GM12878 (cell line): Measurements from ENCODE around the gene RERE. TPM values are rescaled to one million over a fixed set of nuclear protein-coding genes. Genes with fewer than 3 reads are reported as not detected.

Source experiments
- ATAC-seq: fragments of 200-7000 bp; cut with Tn5 transposase; 3 replicates; pipeline ENCODE4 v1.9.1; 2020; ENCODE audit warnings: mild to moderate bottlenecking, moderate library complexity
- BruUV-seq: library from RNA; stranded (reverse); fragments of 400-500 nt; replicated peaks from 2 replicates; lab custom pipeline; 2021; lab: Mats Ljungman, UMichigan
- CTCF ChIA-PET: fragments of 300-600 bp; sonication (Branson Sonifier 250); formaldehyde crosslinking; extraction: SDS; loops from one replicate; lab custom pipeline; 2021; ENCODE audit warnings: inconsistent platforms; lab: Yijun Ruan, JAX
- POLR2A ChIA-PET: fragments of 350-600 bp; formaldehyde crosslinking; extraction: SDS; loops from one replicate; lab custom pipeline; 2021; ENCODE audit warnings: inconsistent platforms; lab: Charles Lee
- RAD21 ChIA-PET: fragments of 300-600 bp; sonication (Branson Sonifier 250); formaldehyde crosslinking; loops from one replicate; lab custom pipeline; 2023; ENCODE audit warnings: antibody characterized with exemption; ENCODE audit not compliant: unreplicated experiment; lab: Charles Lee
- SMC1A ChIA-PET: fragments of 300-600 bp; sonication (Branson Sonifier 250); formaldehyde crosslinking; loops from one replicate; lab custom pipeline; 2023; ENCODE audit not compliant: unreplicated experiment, uncharacterized antibody; lab: Charles Lee
- DNase-seq: peaks from one replicate; pipeline ENCODE4 v3.0.0-alpha.2; 2011; ENCODE audit warnings: low read depth, low spot score
- FAIRE-seq: peaks from 3 replicates; lab custom pipeline; 2011; peaks lifted over from hg19 to GRCh38; lab: Jason Lieb, UNC
- H2AFZ ChIP-seq: 2 replicates; pipeline ENCODE4 v1.6.0; 2011; ENCODE audit warnings: low read depth, low read length, control low read depth; ENCODE audit not compliant: control insufficient read depth
- H3K27ac ChIP-seq: 2 replicates; pipeline ENCODE4 v1.5.1; 2011; ENCODE audit warnings: control low read depth; ENCODE audit not compliant: control insufficient read depth, insufficient read depth
- H3K27me3 ChIP-seq, 2 experiments: replicated peaks in 1 of 2; 2 replicates each; pipeline versions ENCODE4 v1.6.0 to v1.6.1; 2011; ENCODE audit warnings: low read length in 1 of 2; ENCODE audit not compliant: control insufficient read depth in 2 of 2, insufficient read depth in 2 of 2
- H3K36me3 ChIP-seq, 2 experiments: 2 replicates each; pipeline ENCODE4 v1.5.1; 2011; ENCODE audit warnings: low read length in 1 of 2; ENCODE audit not compliant: control insufficient read depth in 2 of 2, insufficient read depth in 2 of 2
- H3K4me1 ChIP-seq: 2 replicates; pipeline ENCODE4 v1.6.1; 2011; ENCODE audit warnings: mild to moderate bottlenecking, low read length, moderate library complexity, mixed read lengths; ENCODE audit not compliant: control insufficient read depth, insufficient read depth
- H3K4me2 ChIP-seq: 2 replicates; pipeline ENCODE4 v1.6.0; 2011; ENCODE audit warnings: control low read depth; ENCODE audit not compliant: control insufficient read depth, insufficient read depth
- H3K4me3 ChIP-seq: fragments of 200-600 bp; sonication (generic); 2 replicates; pipeline ENCODE4 v1.5.1; 2016
- H3K79me2 ChIP-seq: 2 replicates; pipeline ENCODE4 v1.6.0; 2011; ENCODE audit warnings: low read length; ENCODE audit not compliant: control insufficient read depth, insufficient read depth
- H3K9ac ChIP-seq: 2 replicates; pipeline ENCODE4 v1.8.0; 2011; ENCODE audit warnings: low read length, control low read depth, mixed read lengths; ENCODE audit not compliant: control insufficient read depth, insufficient read depth
- H3K9me3 ChIP-seq: replicated peaks from 3 replicates; pipeline ENCODE4 v1.5.1; 2011; ENCODE audit warnings: mild to moderate bottlenecking, low read length; ENCODE audit not compliant: control insufficient read depth, insufficient read depth
- H4K20me1 ChIP-seq: 2 replicates; pipeline ENCODE4 v1.6.0; 2011; ENCODE audit not compliant: control insufficient read depth, insufficient read depth
- CHD4 ChIP-seq: fragments of 200-600 bp; sonication (generic); IDR thresholded peaks from 2 replicates; pipeline ENCODE4 v1.6.1; 2016; ENCODE audit warnings: mild to moderate bottlenecking
- IKZF2 ChIP-seq, 2 experiments: fragments of 450-650 bp; IDR thresholded peaks; 2 replicates each; pipeline ENCODE4 v1.6.1; 2017; ENCODE audit warnings: mild to moderate bottlenecking in 2 of 2, moderate library complexity in 2 of 2
- IRF4 ChIP-seq: IDR thresholded peaks from 2 replicates; pipeline ENCODE4 v1.6.1; 2011; ENCODE audit warnings: low read depth, low read length
- JUND ChIP-seq: IDR thresholded peaks from 2 replicates; pipeline ENCODE4 v1.6.1; 2012; ENCODE audit warnings: low read depth, mild to moderate bottlenecking, low read length, improper control_type of control experiment, moderate library complexity
- MTA2 ChIP-seq: fragments of 450-650 bp; IDR thresholded peaks from 2 replicates; pipeline ENCODE4 v1.6.1; 2016; ENCODE audit warnings: low read depth, mild to moderate bottlenecking, moderate library complexity
- NR2F1 ChIP-seq: fragments of 450-650 bp; conservative IDR thresholded peaks from 2 replicates; pipeline ENCODE4 v1.6.1; 2017; ENCODE audit warnings: mild to moderate bottlenecking
- RB1 ChIP-seq: fragments of 450-650 bp; formaldehyde crosslinking; IDR thresholded peaks from 2 replicates; pipeline ENCODE4 v1.6.1; 2017; ENCODE audit warnings: mild to moderate bottlenecking, borderline replicate concordance
- RFX5 ChIP-seq: IDR thresholded peaks from 2 replicates; pipeline ENCODE4 v1.6.1; 2011; ENCODE audit warnings: low read depth, low read length, improper control_type of control experiment
- SRF ChIP-seq, 2 experiments: IDR thresholded peaks; 2 replicates each; pipeline ENCODE4 v1.6.1; 2011; ENCODE audit warnings: low read depth in 2 of 2, low read length in 2 of 2, mild to moderate bottlenecking in 1 of 2, moderate library complexity in 1 of 2
- STAT3 ChIP-seq: IDR thresholded peaks from 2 replicates; pipeline ENCODE4 v1.6.1; 2011; ENCODE audit warnings: low read depth, low read length, improper control_type of control experiment
- SUZ12 ChIP-seq: fragments of 200-600 bp; sonication (generic); IDR thresholded peaks from one replicate; pipeline ENCODE4 v1.6.1; 2018; ENCODE audit warnings: antibody characterized with exemption, mild to moderate bottlenecking; ENCODE audit not compliant: unreplicated experiment
- WGBS: methylation state at CpG from one replicate; pipeline ENCODE4 v1.1.6; 2016; ENCODE audit warnings: low lambda C conversion rate; ENCODE audit not compliant: insufficient replicate concordance, insufficient coverage; ENCODE audit errors: missing lambda C conversion rate; 5-methylcytosine and 5-hydroxymethylcytosine counted together
- in situ Hi-C: fragments of 300-500 bp; cut with MboI; formaldehyde crosslinking; loops from 9 replicates; pipeline ENCODE4 v1.14.3; 2018; ENCODE audit warnings: mixed read lengths
- intact Hi-C: fragments of 100-400 bp; cut with micrococcal nuclease; formaldehyde crosslinking; loops from one replicate; pipeline ENCODE4 v1.14.2; 2022; ENCODE audit not compliant: unreplicated experiment
- polyA plus RNA-seq, 11 experiments: library from polyadenylated mRNA; depleted of rRNA in 4 of 11; unstranded in 6 of 11; stranded (reverse) in 5 of 11; fragments of >200 nt; fragmentation: Nextera tagmentation in 4 of 11; fragmentation: Illumina TruSeq in 1 of 11; extraction: Ambion mirVana in 4 of 11; extraction: Trizol in 1 of 11; gene quantifications; 1 replicate in 1 of 11; 2 replicates in 10 of 11; pipeline versions ENCODE4 v1.2.1 to v1.2.3, GENCODE V29; 2011 to 2016; ENCODE audit warnings: inconsistent platforms in 2 of 11, missing spikeins in 2 of 11, low read depth in 1 of 11
- total RNA-seq, 4 experiments: library from RNA; depleted of rRNA in 3 of 4; stranded (reverse); fragments of >200 nt in 3 of 4; fragmentation: Illumina TruSeq in 1 of 4; extraction: Trizol in 1 of 4; gene quantifications; 2 replicates each; pipeline versions ENCODE4 v1.2.1 to v1.2.3, GENCODE V29; 2013 to 2021
- TF ChIP-seq, protein P1 (sequence below): fragments of 450-650 bp; IDR thresholded peaks from 2 replicates; pipeline ENCODE4 v1.6.1; 2017; ENCODE audit warnings: borderline replicate concordance

Gene RERE
- total and polyA plus RNA-seq, 10 of the 15 experiments (the other 5 are each of a cell fraction or from before 2014, with no cell fraction given): 5.2 to 60.5 (median 20.2) TPM

GRCh38 chr1:8354038-8354437 lies 463.4 kb downstream of the RERE start (continued):
- TF ChIP-seq SRF (IDR thresholded peaks at IDR 0.05; ENCODE audit: low read depth in 2 of 2, low read length in 2 of 2) (no peak), STAT3 (no peak), CHD4 (no peak), NR2F1 (no peak)
- TF ChIP-seq, all 136 proteins: peak for 0

- Histone ChIP-seq H3K9me3 (no peaks in the 10 kb centered on the region), H3K4me2 (no peak overlapping the region), H2AFZ (no peak overlapping the region), H3K9ac (no peak overlapping the region), H3K27me3 (no peaks in the 10 kb centered on the region), H3K79me2 (no peaks in the 10 kb centered on the region), H4K20me1 (no peaks in the 10 kb centered on the region), H3K4me1 (no peaks in the 10 kb centered on the region), H3K27ac (no peak overlapping the region), H3K4me3 (no peak overlapping the region), H3K36me3 (peaks cover 13 to 32% of the 10 kb centered on the region in 2 experiments)
- FAIRE-seq (no peak), ATAC-seq (no peak), DNase-seq (no peak)
- ChIA-PET SMC1A (no interaction called here), CTCF (interaction anchor here (0.6 to 1.8 kb wide), 5 partner anchors 322 to 378 kb away, joined by 3 to 8 read pairs (median 4); no protein-coding TSS in a partner anchor), POLR2A (no interaction called here), RAD21 (interaction anchor here (1.3 kb wide), 1 partner anchor 374 kb away, joined by 3 read pairs; no protein-coding TSS in a partner anchor)
- in situ Hi-C loops (no loop called here), intact Hi-C loops (no loop called here)
- BruUV-seq: no TSS peak
- 89% methylated on average over 19 of the region's 21 CpGs for WGBS
- TF ChIP-seq, protein P1, sequence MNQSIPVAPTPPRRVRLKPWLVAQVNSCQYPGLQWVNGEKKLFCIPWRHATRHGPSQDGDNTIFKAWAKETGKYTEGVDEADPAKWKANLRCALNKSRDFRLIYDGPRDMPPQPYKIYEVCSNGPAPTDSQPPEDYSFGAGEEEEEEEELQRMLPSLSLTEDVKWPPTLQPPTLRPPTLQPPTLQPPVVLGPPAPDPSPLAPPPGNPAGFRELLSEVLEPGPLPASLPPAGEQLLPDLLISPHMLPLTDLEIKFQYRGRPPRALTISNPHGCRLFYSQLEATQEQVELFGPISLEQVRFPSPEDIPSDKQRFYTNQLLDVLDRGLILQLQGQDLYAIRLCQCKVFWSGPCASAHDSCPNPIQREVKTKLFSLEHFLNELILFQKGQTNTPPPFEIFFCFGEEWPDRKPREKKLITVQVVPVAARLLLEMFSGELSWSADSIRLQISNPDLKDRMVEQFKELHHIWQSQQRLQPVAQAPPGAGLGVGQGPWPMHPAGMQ: no peak
- TF ChIP-seq JUND (no peak), RB1 (no peak), IKZF2 (IDR thresholded peaks at IDR 0.05) (no peak), RFX5 (no peak), IRF4 (no peak), MTA2 (no peak), SUZ12 (no peak), NR2F1 (no peak)
Observed at GRCh38 chr1:8352886-8353785, 464.3 kb downstream of the RERE start.
